Stimulated activated memory B cell treated with anti-CD40 and anti-IgM and Interleukin-4, amounts not matched to agents 10 μg/mL and 1 μg/mL and 100 μg/mL, for 72 hours (primary cell): ENCODE data around the gene RAB36.

ENCODE experiments used
- ATAC-seq: fragments of 150-1000 bp; cut with Tn5 transposase; 2 replicates; pipeline ENCODE4 v1.10.0; 2021
- H3K27ac Mint-ChIP-seq: one replicate; pipeline ENCODE4 v1.8.0; 2022; ENCODE audit warnings: mild to moderate bottlenecking, mixed read lengths
- H3K27me3 Mint-ChIP-seq: one replicate; pipeline ENCODE4 v1.8.0; 2022; ENCODE audit warnings: mixed read lengths
- H3K36me3 Mint-ChIP-seq: one replicate; pipeline ENCODE4 v1.8.0; 2022; ENCODE audit warnings: mixed read lengths
- H3K4me1 Mint-ChIP-seq: one replicate; pipeline ENCODE4 v1.8.0; 2022; ENCODE audit warnings: mixed read lengths
- H3K4me3 Mint-ChIP-seq: one replicate; pipeline ENCODE4 v1.8.0; 2022; ENCODE audit warnings: mild to moderate bottlenecking, moderate library complexity, mixed read lengths
- H3K9me3 Mint-ChIP-seq: one replicate; pipeline ENCODE4 v1.8.0; 2022; ENCODE audit warnings: mixed read lengths

Gene RAB36

GRCh38 chr22:23115369-23115768 lies 29.9 kb upstream of the RAB36 start:
- ATAC-seq, result no peak
- peaks cover 11% of the 10 kb centered on the region for H3K4me1 Mint-ChIP-seq
- no peaks in the 10 kb centered on the region for H3K9me3 Mint-ChIP-seq
- no peaks in the 10 kb centered on the region for H3K27me3 Mint-ChIP-seq
- H3K36me3 Mint-ChIP-seq, result no peaks in the 10 kb centered on the region
- no peak overlapping the region for H3K4me3 Mint-ChIP-seq
- H3K27ac Mint-ChIP-seq, result no peak overlapping the region

- Mint-ChIP-seq H3K27ac (no peak overlapping the region), H3K27me3 (no peaks in the 10 kb centered on the region), H3K36me3 (no peaks in the 10 kb centered on the region), H3K4me1 (peaks cover 11% of the 10 kb centered on the region), H3K9me3 (no peaks in the 10 kb centered on the region), H3K4me3 (no peak overlapping the region)
- no peak for ATAC-seq
These were observed 29.3 kb upstream of the RAB36 start for GRCh38 chr22:23115825-23116494.

- Mint-ChIP-seq H3K27ac (no peak overlapping the region), H3K27me3 (no peaks in the 10 kb centered on the region), H3K36me3 (no peaks in the 10 kb centered on the region), H3K9me3 (no peaks in the 10 kb centered on the region), H3K4me1 (peaks cover 11% of the 10 kb centered on the region), H3K4me3 (no peak overlapping the region)
- ATAC-seq, result no peak
These were observed 28.6 kb upstream of the RAB36 start for GRCh38 chr22:23116506-23117263.

GRCh38 chr22:23117275-23117674 lies 28.0 kb upstream of the RAB36 start:
- Mint-ChIP-seq H3K27me3 (no peaks in the 10 kb centered on the region), H3K4me3 (no peak overlapping the region), H3K36me3 (no peaks in the 10 kb centered on the region), H3K27ac (no peak overlapping the region), H3K9me3 (no peaks in the 10 kb centered on the region), H3K4me1 (peaks cover 11% of the 10 kb centered on the region)
- ATAC-seq, result no peak

- no peak for ATAC-seq
- no peaks in the 10 kb centered on the region for H3K9me3 Mint-ChIP-seq
- H3K27ac Mint-ChIP-seq, result no peak overlapping the region
- no peaks in the 10 kb centered on the region for H3K27me3 Mint-ChIP-seq
- H3K4me1 Mint-ChIP-seq, result peaks cover 11% of the 10 kb centered on the region
- H3K4me3 Mint-ChIP-seq, result no peak overlapping the region
- H3K36me3 Mint-ChIP-seq, result no peaks in the 10 kb centered on the region
These were observed 27.2 kb upstream of the RAB36 start for GRCh38 chr22:23117891-23118646.

- H3K9me3 Mint-ChIP-seq, result no peaks in the 10 kb centered on the region
- no peak overlapping the region for H3K4me3 Mint-ChIP-seq
- ATAC-seq, result no peak
- H3K36me3 Mint-ChIP-seq, result no peaks in the 10 kb centered on the region
- H3K27ac Mint-ChIP-seq, result peak overlapping the region; percentile 77
- no peaks in the 10 kb centered on the region for H3K27me3 Mint-ChIP-seq
- peaks cover 11% of the 10 kb centered on the region for H3K4me1 Mint-ChIP-seq
These were observed 26.4 kb upstream of the RAB36 start for GRCh38 chr22:23118647-23119493.

- Mint-ChIP-seq H3K27ac (peak overlapping the region; percentile 77), H3K4me1 (peaks cover 11% of the 10 kb centered on the region), H3K4me3 (no peak overlapping the region), H3K27me3 (no peaks in the 10 kb centered on the region), H3K9me3 (no peaks in the 10 kb centered on the region), H3K36me3 (no peaks in the 10 kb centered on the region)
- ATAC-seq, result peak; percentile 44
These were observed 25.5 kb upstream of the RAB36 start for GRCh38 chr22:23119494-23120414.

GRCh38 chr22:23120415-23120899 lies 24.8 kb upstream of the RAB36 start:
- no peaks in the 10 kb centered on the region for H3K36me3 Mint-ChIP-seq
- H3K4me3 Mint-ChIP-seq, result no peak overlapping the region
- no peaks in the 10 kb centered on the region for H3K9me3 Mint-ChIP-seq
- peaks cover 11% of the 10 kb centered on the region for H3K4me1 Mint-ChIP-seq
- no peaks in the 10 kb centered on the region for H3K27me3 Mint-ChIP-seq
- no peak for ATAC-seq
- no peak overlapping the region for H3K27ac Mint-ChIP-seq

GRCh38 chr22:23121000-23121421 lies 24.3 kb upstream of the RAB36 start:
- Mint-ChIP-seq H3K36me3 (no peaks in the 10 kb centered on the region), H3K4me3 (no peak overlapping the region), H3K9me3 (no peaks in the 10 kb centered on the region), H3K27me3 (no peaks in the 10 kb centered on the region), H3K27ac (no peak overlapping the region), H3K4me1 (peaks cover 11% of the 10 kb centered on the region)
- no peak for ATAC-seq

GRCh38 chr22:23121424-23121823 lies 23.9 kb upstream of the RAB36 start:
- no peak overlapping the region for H3K27ac Mint-ChIP-seq
- H3K4me1 Mint-ChIP-seq, result peaks cover 11% of the 10 kb centered on the region
- no peak for ATAC-seq
- H3K9me3 Mint-ChIP-seq, result no peaks in the 10 kb centered on the region
- no peak overlapping the region for H3K4me3 Mint-ChIP-seq
- H3K27me3 Mint-ChIP-seq, result no peaks in the 10 kb centered on the region
- H3K36me3 Mint-ChIP-seq, result no peaks in the 10 kb centered on the region

- Mint-ChIP-seq H3K36me3 (no peaks in the 10 kb centered on the region), H3K27ac (no peak overlapping the region), H3K27me3 (no peaks in the 10 kb centered on the region), H3K4me1 (peaks cover 11% of the 10 kb centered on the region), H3K9me3 (no peaks in the 10 kb centered on the region), H3K4me3 (no peak overlapping the region)
- no peak for ATAC-seq
These were observed 22.9 kb upstream of the RAB36 start for GRCh38 chr22:23122216-23122957.

GRCh38 chr22:23122992-23123803 lies 22.1 kb upstream of the RAB36 start:
- no peaks in the 10 kb centered on the region for H3K27me3 Mint-ChIP-seq
- no peaks in the 10 kb centered on the region for H3K36me3 Mint-ChIP-seq
- no peaks in the 10 kb centered on the region for H3K9me3 Mint-ChIP-seq
- H3K4me3 Mint-ChIP-seq, result no peak overlapping the region
- ATAC-seq, result no peak
- H3K27ac Mint-ChIP-seq, result no peak overlapping the region
- H3K4me1 Mint-ChIP-seq, result peaks cover 14% of the 10 kb centered on the region

- Mint-ChIP-seq H3K4me1 (peaks cover 18% of the 10 kb centered on the region), H3K4me3 (no peak overlapping the region), H3K27ac (no peak overlapping the region), H3K9me3 (no peaks in the 10 kb centered on the region), H3K36me3 (no peaks in the 10 kb centered on the region), H3K27me3 (no peaks in the 10 kb centered on the region)
- no peak for ATAC-seq
These were observed 21.4 kb upstream of the RAB36 start for GRCh38 chr22:23123804-23124254.
